GM18951 (cell line): ENCODE data around the gene AGTPBP1.
"Not testable (repeated sequence)": the region's sequence is repeated elsewhere in the genome, so short reads cannot be mapped to it uniquely, and the experiment has no call there.

Experiments used
- POLR2A ChIP-seq: IDR thresholded peaks from 4 replicates; pipeline ENCODE4 v1.6.1; 2011; ENCODE audit warnings: mild to moderate bottlenecking; ENCODE audit not compliant: insufficient read length, insufficient read depth; ENCODE audit errors: extremely low read depth
- in situ Hi-C: fragments of 300-500 bp; cut with MboI; formaldehyde crosslinking; loops from one replicate; pipeline ENCODE4 v1.12.0; 2022; ENCODE audit warnings: low sequenced_read_pairs, mixed read lengths, inconsistent platforms; ENCODE audit not compliant: unreplicated experiment

AGTPBP1 gene

GRCh38 chr9:85741875-85742596 is at the start of gene AGTPBP1:
Gene AGTPBP1 (minus strand): TSS chr9:85741954. CDS start chr9:85712533, 29,421 bp downstream.
- peak; percentile 47 for TF ChIP-seq POLR2A
- in situ Hi-C loops, result no loop called here

GRCh38 chr9:85786116-85786515 is 44.4 kb upstream of the AGTPBP1 start:
- in situ Hi-C loops, result loop anchor here (10.0 kb wide), 1 partner anchor 1951 kb away; no protein-coding TSS in a partner anchor

GRCh38 chr9:85773844-85774243 is 32.1 kb upstream of the AGTPBP1 start:
- in situ Hi-C loops, result not testable (repeated sequence)

GRCh38 chr9:85761802-85762201 is 20.0 kb upstream of the AGTPBP1 start:
- in situ Hi-C loops, result loop anchor here (10.0 kb wide), 1 partner anchor 1907 kb away; no protein-coding TSS in a partner anchor

- in situ Hi-C loops, result not testable (repeated sequence)
Measured at GRCh38 chr9:85757716-85758115, 16.0 kb upstream of the AGTPBP1 start.

- in situ Hi-C loops, result not testable (repeated sequence)
Measured at GRCh38 chr9:85756216-85756615, 14.5 kb upstream of the AGTPBP1 start.

GRCh38 chr9:85746309-85746708 is 4.6 kb upstream of the AGTPBP1 start:
- in situ Hi-C loops, result no loop called here
- TF ChIP-seq POLR2A, result no peak

GRCh38 chr9:85745203-85745602 is 3.4 kb upstream of the AGTPBP1 start:
- TF ChIP-seq POLR2A, result no peak
- in situ Hi-C loops, result no loop called here

- TF ChIP-seq POLR2A, result no peak
- in situ Hi-C loops, result no loop called here
Measured at GRCh38 chr9:85744480-85744879, 2.7 kb upstream of the AGTPBP1 start.

- in situ Hi-C loops, result no loop called here
- TF ChIP-seq POLR2A, result no peak
Measured at GRCh38 chr9:85743275-85744128, 1.7 kb upstream of the AGTPBP1 start.

- in situ Hi-C loops, result no loop called here
- no peak for TF ChIP-seq POLR2A
Measured at GRCh38 chr9:85742597-85742936, 813 bp upstream of the AGTPBP1 start.

- in situ Hi-C loops, result no loop called here
- peak; percentile 5 for TF ChIP-seq POLR2A
Measured at GRCh38 chr9:85741095-85741874, 469 bp downstream of the AGTPBP1 start.

- TF ChIP-seq POLR2A, result no peak
- in situ Hi-C loops, result no loop called here
Measured at GRCh38 chr9:85740787-85741094, 1.0 kb downstream of the AGTPBP1 start.

- in situ Hi-C loops, result no loop called here
- TF ChIP-seq POLR2A, result no peak
Measured at GRCh38 chr9:85738509-85738908, 3.2 kb downstream of the AGTPBP1 start.

- no peak for TF ChIP-seq POLR2A
- in situ Hi-C loops, result no loop called here
Measured at GRCh38 chr9:85737671-85738070, 4.1 kb downstream of the AGTPBP1 start.
